ENCODE measurements around the gene CSF3. TPM values are rescaled to one million over a fixed set of nuclear protein-coding genes. Genes with fewer than 3 reads are reported as not detected.

CSF3 gene
- total RNA-seq, 1 experiment from 2014 or later: 4.0 TPM

GRCh38 chr17:40025991-40026815, 11.0 kb downstream of the CSF3 start:
- peak overlapping the region; percentile 97 for H3K27ac ChIP-seq (ENCODE audit: low read length)
- H3K36me3 ChIP-seq (ENCODE audit: low read depth, low read length): peaks cover 7% of the 10 kb centered on the region
- TSS peak; percentile 6 for BruUV-seq (replicated peaks)
- H3K27me3 ChIP-seq (ENCODE audit: low read length): no peaks in the 10 kb centered on the region
- peaks cover 60% of the 10 kb centered on the region for H3K4me1 ChIP-seq (ENCODE audit: insufficient read depth, low read length)
- peak overlapping the region; percentile 29; the same call in 1 of the 2 replicates for H2AFZ ChIP-seq (ENCODE audit: low read length)
- intact Hi-C loops (cut with micrococcal nuclease): loop anchor here (2.0 kb wide), 1 partner anchor 67 kb away; no protein-coding TSS in a partner anchor
- POLR2A ChIA-PET (ENCODE audit: unreplicated experiment): interaction anchor here (0.5 kb wide), 1 partner anchor 73 kb away, joined by 3 read pairs; no protein-coding TSS in a partner anchor
- peak; percentile 25 for ATAC-seq
- TF ChIP-seq EZH2phosphoT487 (IDR thresholded peaks at IDR 0.05; ENCODE audit: borderline replicate concordance, low read length): no peak
- TF ChIP-seq CTCF (conservative IDR thresholded peaks at IDR 0.05; ENCODE audit: low read depth, low read length): no peak
- TF ChIP-seq EZH2 (IDR thresholded peaks at IDR 0.05; ENCODE audit: low read length, unreplicated experiment): no peak
- DNase-seq: peak; percentile 84
- H3K4me2 ChIP-seq (ENCODE audit: low read length): peak overlapping the region; percentile 65
- CTCF ChIA-PET: interaction anchor here (0.7 to 1.0 kb wide), 4 partner anchors 9 to 86 kb away, joined by 3 to 7 read pairs (median 4); partner anchors contain the start of gene CSF3
- no peak overlapping the region for H3K4me3 ChIP-seq (ENCODE audit: low read length)
- H3K9me2 ChIP-seq (replicated peaks; ENCODE audit: low read length): no peaks in the 10 kb centered on the region
- H3K9me3 ChIP-seq (ENCODE audit: low read length): no peaks in the 10 kb centered on the region
- H3K79me2 ChIP-seq (ENCODE audit: low read length): no peaks in the 10 kb centered on the region
- peaks cover 10% of the 10 kb centered on the region for H3F3A ChIP-seq (ENCODE audit: low read length, unreplicated experiment)
- H4K20me1 ChIP-seq (ENCODE audit: low read length): no peaks in the 10 kb centered on the region
- peak overlapping the region; percentile 82 for H3K9ac ChIP-seq (ENCODE audit: low read length)

- H3K9me2 ChIP-seq (replicated peaks; ENCODE audit: low read length): no peaks in the 10 kb centered on the region
- H3F3A ChIP-seq (ENCODE audit: low read length, unreplicated experiment): peaks cover 10% of the 10 kb centered on the region
- H3K4me2 ChIP-seq (ENCODE audit: low read length): peak overlapping the region; percentile 65
- no peaks in the 10 kb centered on the region for H3K9me3 ChIP-seq (ENCODE audit: low read length)
- H3K36me3 ChIP-seq (ENCODE audit: low read depth, low read length): peaks cover 7% of the 10 kb centered on the region
- peak overlapping the region; percentile 82 for H3K9ac ChIP-seq (ENCODE audit: low read length)
- H3K4me3 ChIP-seq (ENCODE audit: low read length): no peak overlapping the region
- intact Hi-C loops (cut with micrococcal nuclease): loop anchor here (1.0 to 2.0 kb wide), 2 partner anchors 14 to 68 kb away; no protein-coding TSS in a partner anchor
- peak; percentile 81 for TF ChIP-seq CTCF (conservative IDR thresholded peaks at IDR 0.05; ENCODE audit: low read depth, low read length)
- no peak for TF ChIP-seq EZH2 (IDR thresholded peaks at IDR 0.05; ENCODE audit: low read length, unreplicated experiment)
- no peak for TF ChIP-seq EZH2phosphoT487 (IDR thresholded peaks at IDR 0.05; ENCODE audit: borderline replicate concordance, low read length)
- no TSS peak for BruUV-seq (replicated peaks)
- no peaks in the 10 kb centered on the region for H4K20me1 ChIP-seq (ENCODE audit: low read length)
- H3K79me2 ChIP-seq (ENCODE audit: low read length): no peaks in the 10 kb centered on the region
- H3K27ac ChIP-seq (ENCODE audit: low read length): peak overlapping the region; percentile 97
- no peaks in the 10 kb centered on the region for H3K27me3 ChIP-seq (ENCODE audit: low read length)
- ATAC-seq (peak; percentile 72), DNase-seq (peak; percentile 83)
- CTCF ChIA-PET: interaction anchor here (0.9 to 1.1 kb wide), 4 partner anchors 10 to 86 kb away, joined by 3 to 7 read pairs (median 4); no protein-coding TSS in a partner anchor
- POLR2A ChIA-PET (ENCODE audit: unreplicated experiment): no interaction called here
- H3K4me1 ChIP-seq (ENCODE audit: insufficient read depth, low read length): peaks cover 52% of the 10 kb centered on the region
- peak overlapping the region; percentile 29; the same call in 1 of the 2 replicates for H2AFZ ChIP-seq (ENCODE audit: low read length)
Observed at GRCh38 chr17:40026816-40027613, 11.8 kb downstream of the CSF3 start.

All from PC-3 (cell line).